H9 (cell line): ENCODE data around the gene LTBP2. TPM values are rescaled to one million over a fixed set of nuclear protein-coding genes. Genes with fewer than 3 reads are reported as not detected.

Experiments
- DNase-seq: peaks from one replicate; pipeline ENCODE4 v3.0.0-alpha.2; 2017
- H2AFZ ChIP-seq: one replicate; pipeline ENCODE4 v1.6.1; 2013; ENCODE audit warnings: mild to moderate bottlenecking, low read length, control low read depth, moderate library complexity
- H2AK5ac ChIP-seq: 2 replicates; pipeline ENCODE4 v1.6.1; 2013; ENCODE audit warnings: low read length, control low read depth, mixed read lengths; ENCODE audit not compliant: insufficient read length
- H2BK120ac ChIP-seq: one replicate; pipeline ENCODE4 v1.6.1; 2013; ENCODE audit warnings: low read depth, mild to moderate bottlenecking, low read length, control low read depth, inconsistent platforms; ENCODE audit not compliant: poor library complexity, severe bottlenecking
- H2BK12ac ChIP-seq: 2 replicates; pipeline ENCODE4 v1.6.1; 2013; ENCODE audit warnings: low read length, control low read depth, mixed read lengths, low read depth; ENCODE audit not compliant: insufficient read length
- H2BK15ac ChIP-seq: 2 replicates; pipeline ENCODE4 v1.6.1; 2013; ENCODE audit warnings: low read depth, low read length, control low read depth
- H2BK20ac ChIP-seq: one replicate; pipeline ENCODE4 v1.6.1; 2013; ENCODE audit warnings: low read depth, mild to moderate bottlenecking, low read length, control low read depth, inconsistent platforms; ENCODE audit not compliant: poor library complexity, severe bottlenecking
- H2BK5ac ChIP-seq: 2 replicates; pipeline ENCODE4 v1.6.1; 2013; ENCODE audit warnings: low read length, control low read depth, mixed read lengths; ENCODE audit not compliant: insufficient read length
- H3K14ac ChIP-seq: 2 replicates; pipeline ENCODE4 v1.6.1; 2013; ENCODE audit warnings: low read length, control low read depth; ENCODE audit not compliant: insufficient read depth
- H3K18ac ChIP-seq: 2 replicates; pipeline ENCODE4 v1.6.1; 2013; ENCODE audit warnings: low read depth, mild to moderate bottlenecking, mixed read lengths, low read length, control low read depth; ENCODE audit not compliant: insufficient read length
- H3K23ac ChIP-seq: 2 replicates; pipeline ENCODE4 v1.6.1; 2013; ENCODE audit warnings: low read length, control low read depth, mixed read lengths, low read depth; ENCODE audit not compliant: insufficient read length
- H3K23me2 ChIP-seq: 2 replicates; pipeline ENCODE4 v1.6.1; 2013; ENCODE audit warnings: low read depth, mild to moderate bottlenecking, mixed read lengths, low read length, control low read depth; ENCODE audit not compliant: insufficient read length, poor library complexity, severe bottlenecking
- H3K27ac ChIP-seq: 2 replicates; pipeline ENCODE4 v1.5.1; 2013; ENCODE audit warnings: low read length, control low read depth, mixed read lengths, low read depth; ENCODE audit not compliant: insufficient read length
- H3K27me3 ChIP-seq: 2 replicates; pipeline ENCODE4 v1.6.1; 2013; ENCODE audit warnings: low read length, control low read depth, inconsistent platforms; ENCODE audit not compliant: insufficient read depth
- H3K4ac ChIP-seq: 2 replicates; pipeline ENCODE4 v1.6.1; 2013; ENCODE audit warnings: low read depth, mild to moderate bottlenecking, control low read depth, inconsistent platforms, low read length, moderate library complexity
- H3K4me1 ChIP-seq: 2 replicates; pipeline ENCODE4 v1.6.1; 2013; ENCODE audit warnings: low read length, control low read depth, inconsistent platforms; ENCODE audit not compliant: insufficient read depth
- H3K4me2 ChIP-seq: 2 replicates; pipeline ENCODE4 v1.6.1; 2013; ENCODE audit warnings: low read length, control low read depth, mixed read lengths; ENCODE audit not compliant: insufficient read length, insufficient read depth
- H3K56ac ChIP-seq: 2 replicates; pipeline ENCODE4 v1.6.1; 2013; ENCODE audit warnings: low read depth, mild to moderate bottlenecking, mixed read lengths, low read length, control low read depth; ENCODE audit not compliant: insufficient read length
- H3K79me1 ChIP-seq: 2 replicates; pipeline ENCODE4 v1.6.1; 2013; ENCODE audit warnings: low read depth, mild to moderate bottlenecking, moderate library complexity, low read length, control low read depth, inconsistent platforms; ENCODE audit not compliant: insufficient read depth, poor library complexity, severe bottlenecking
- H3K79me2 ChIP-seq: 2 replicates; pipeline ENCODE4 v1.6.1; 2013; ENCODE audit warnings: low read length, control low read depth, inconsistent platforms; ENCODE audit not compliant: insufficient read depth
- H3K9ac ChIP-seq: 2 replicates; pipeline ENCODE4 v1.6.1; 2013; ENCODE audit warnings: low read length, control low read depth, mixed read lengths; ENCODE audit not compliant: insufficient read length; ENCODE audit errors: extremely low read depth
- H3K9me3 ChIP-seq: one replicate; pipeline ENCODE4 v1.6.1; 2013; ENCODE audit warnings: low read depth, low read length, inconsistent platforms; ENCODE audit not compliant: control insufficient read depth
- H3T11ph ChIP-seq: one replicate; pipeline ENCODE4 v1.6.1; 2013; ENCODE audit warnings: mild to moderate bottlenecking, low read length, control low read depth, inconsistent platforms
- H4K20me1 ChIP-seq: one replicate; pipeline ENCODE4 v1.6.1; 2013; ENCODE audit not compliant: control insufficient read depth, insufficient read length, insufficient read depth
- H4K5ac ChIP-seq: 2 replicates; pipeline ENCODE4 v1.6.1; 2013; ENCODE audit warnings: low read depth, mild to moderate bottlenecking, mixed read lengths, low read length, control low read depth; ENCODE audit not compliant: insufficient read length
- H4K8ac ChIP-seq: replicated peaks from 2 replicates; pipeline ENCODE4 v1.6.1; 2013; ENCODE audit warnings: low read length, control low read depth, mixed read lengths, low read depth; ENCODE audit not compliant: insufficient read length
- H4K91ac ChIP-seq: 2 replicates; pipeline ENCODE4 v1.6.1; 2013; ENCODE audit warnings: low read depth, mild to moderate bottlenecking, moderate library complexity, mixed read lengths, low read length, control low read depth; ENCODE audit not compliant: insufficient read length
- H3K27ac Mint-ChIP-seq, 3 experiments: 2 replicates in 2 of 3; 3 replicates in 1 of 3; pipeline ENCODE4 v1.8.0; 2020 to 2021; ENCODE audit warnings: mixed read lengths in 3 of 3, mild to moderate bottlenecking in 1 of 3, moderate library complexity in 1 of 3
- H3K27me3 Mint-ChIP-seq: 2 replicates; pipeline ENCODE4 v1.8.0; 2021; ENCODE audit warnings: low read depth, mild to moderate bottlenecking, moderate library complexity, mixed read lengths
- H3K36me3 Mint-ChIP-seq, 3 experiments: 2 replicates in 2 of 3; 3 replicates in 1 of 3; pipeline ENCODE4 v1.8.0; 2020 to 2021; ENCODE audit warnings: low read depth in 3 of 3, mixed read lengths in 3 of 3; ENCODE audit not compliant: insufficient read depth in 1 of 3
- H3K4me1 Mint-ChIP-seq, 2 experiments: 2 replicates each; pipeline ENCODE4 v1.8.0; 2020; ENCODE audit warnings: mixed read lengths in 2 of 2
- H3K4me3 Mint-ChIP-seq, 2 experiments: 2 replicates in 1 of 2; 3 replicates in 1 of 2; pipeline ENCODE4 v1.8.0; 2020 to 2021; ENCODE audit warnings: mild to moderate bottlenecking in 2 of 2, mixed read lengths in 2 of 2, moderate library complexity in 1 of 2
- H3K9me3 Mint-ChIP-seq, 2 experiments: 2 replicates in 1 of 2; 3 replicates in 1 of 2; pipeline ENCODE4 v1.8.0; 2020; ENCODE audit warnings: mild to moderate bottlenecking in 2 of 2, mixed read lengths in 2 of 2, moderate library complexity in 1 of 2
- WGBS: extraction: QIAGEN DNeasy Blood & Tissue Kit; methylation state at CpG from one replicate; pipeline ENCODE4 v1.1.7; 2013; ENCODE audit warnings: missing lambda C conversion rate, low lambda C conversion rate, mixed read lengths; ENCODE audit not compliant: insufficient read length; ENCODE audit errors: extremely low coverage; 5-methylcytosine and 5-hydroxymethylcytosine counted together
- total RNA-seq: library from RNA; stranded (reverse); gene quantifications from 2 replicates; pipeline ENCODE4 v1.2.1, GENCODE V29; 2021
- TF ChIP-seq, protein P1 (sequence below): fragments of 200-600 bp; sonication (generic); conservative IDR thresholded peaks from 3 replicates; pipeline ENCODE4 v1.8.0; 2021; ENCODE audit warnings: antibody characterized with exemption, mild to moderate bottlenecking

The LTBP2 gene
- total RNA-seq, 1 experiment from 2014 or later, result 0.77 TPM

- H3K27ac Mint-ChIP-seq, result no peak overlapping the region
- no peaks in the 10 kb centered on the region for H3K9me3 Mint-ChIP-seq
- no peak for DNase-seq
- Histone ChIP-seq H2AFZ (no peak overlapping the region), H3K9me3 (no peaks in the 10 kb centered on the region), H4K5ac (no peak overlapping the region), H2BK120ac (no peak overlapping the region), H4K20me1 (no peaks in the 10 kb centered on the region), H4K8ac (no peak overlapping the region), H3K9ac (no peak overlapping the region), H3K4ac (no peak overlapping the region), H3K4me2 (no peak overlapping the region), H2BK12ac (no peak overlapping the region), H3K14ac (no peak overlapping the region), H2BK15ac (no peak overlapping the region), H3K18ac (no peak overlapping the region), H3K23me2 (no peaks in the 10 kb centered on the region), H3K27me3 (no peaks in the 10 kb centered on the region), H3K27ac (no peak overlapping the region), H3K4me1 (no peaks in the 10 kb centered on the region), H3T11ph (no peak overlapping the region), H3K79me1 (no peaks in the 10 kb centered on the region), H4K91ac (no peak overlapping the region), H2BK5ac (no peak overlapping the region), H3K79me2 (no peaks in the 10 kb centered on the region), H3K23ac (no peak overlapping the region), H2BK20ac (no peak overlapping the region), H3K56ac (no peak overlapping the region), H2AK5ac (no peak overlapping the region)
- no CpG with 5 or more reads among the region's 5 CpGs for WGBS
- TF ChIP-seq, protein P1, sequence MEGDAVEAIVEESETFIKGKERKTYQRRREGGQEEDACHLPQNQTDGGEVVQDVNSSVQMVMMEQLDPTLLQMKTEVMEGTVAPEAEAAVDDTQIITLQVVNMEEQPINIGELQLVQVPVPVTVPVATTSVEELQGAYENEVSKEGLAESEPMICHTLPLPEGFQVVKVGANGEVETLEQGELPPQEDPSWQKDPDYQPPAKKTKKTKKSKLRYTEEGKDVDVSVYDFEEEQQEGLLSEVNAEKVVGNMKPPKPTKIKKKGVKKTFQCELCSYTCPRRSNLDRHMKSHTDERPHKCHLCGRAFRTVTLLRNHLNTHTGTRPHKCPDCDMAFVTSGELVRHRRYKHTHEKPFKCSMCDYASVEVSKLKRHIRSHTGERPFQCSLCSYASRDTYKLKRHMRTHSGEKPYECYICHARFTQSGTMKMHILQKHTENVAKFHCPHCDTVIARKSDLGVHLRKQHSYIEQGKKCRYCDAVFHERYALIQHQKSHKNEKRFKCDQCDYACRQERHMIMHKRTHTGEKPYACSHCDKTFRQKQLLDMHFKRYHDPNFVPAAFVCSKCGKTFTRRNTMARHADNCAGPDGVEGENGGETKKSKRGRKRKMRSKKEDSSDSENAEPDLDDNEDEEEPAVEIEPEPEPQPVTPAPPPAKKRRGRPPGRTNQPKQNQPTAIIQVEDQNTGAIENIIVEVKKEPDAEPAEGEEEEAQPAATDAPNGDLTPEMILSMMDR, result no peak
- H3K4me3 Mint-ChIP-seq, result no peak overlapping the region
- peaks cover 2% of the 10 kb centered on the region for H3K27me3 Mint-ChIP-seq
- H3K36me3 Mint-ChIP-seq, result no peaks in the 10 kb centered on the region
- no peaks in the 10 kb centered on the region for H3K4me1 Mint-ChIP-seq
Measured at GRCh38 chr14:74594606-74595005, 17.4 kb downstream of the LTBP2 start.
